Left cardiac atrium (tissue), 4 donors: ENCODE results near the gene ACTL6B. TPM values are rescaled to one million over a fixed set of nuclear protein-coding genes. Genes with fewer than 3 reads are reported as not detected.
"Not testable (repeated sequence)": the region's sequence is repeated elsewhere in the genome, so short reads cannot be mapped to it uniquely, and the experiment has no call there.

Experiments used
- ATAC-seq, 2 donors: fragments of 200-7000 bp; cut with Tn5 transposase; one replicate each; pipeline ENCODE4 v1.9.1; 2020; ENCODE audit warnings: mild to moderate bottlenecking in 2 of 2, moderate library complexity in 2 of 2
- DNase-seq: peaks from one replicate; pipeline ENCODE4 v3.0.0-alpha.2; 2020
- intact Hi-C, 2 donors: fragments of 100-400 bp; cut with DNase I; formaldehyde crosslinking; loops; one replicate each; pipeline versions ENCODE4 v1.14.1 to v1.15.1; 2022 to 2023
- total RNA-seq, 2 donors: library from RNA; stranded (reverse); fragmentation: NEBNext Ultra II Directional; extraction: Animal tissue kit (Norgen Biotek cat#: 25700); gene quantifications; one replicate each; pipeline ENCODE4 v1.2.1, GENCODE V29; 2021
- donor health status: DM: no; HTN: yes; CAD: no.
- donor health status: DM: no; HTN: yes; CAD: no; lungs with severe emphysema.
- donor health status: DM: yes; HTN: yes; CAD: no.
- donor health status: Dilated cardiomyopathy.

Gene ACTL6B
- total RNA-seq, 2 donors from 2014 or later = not detected

DNA sequence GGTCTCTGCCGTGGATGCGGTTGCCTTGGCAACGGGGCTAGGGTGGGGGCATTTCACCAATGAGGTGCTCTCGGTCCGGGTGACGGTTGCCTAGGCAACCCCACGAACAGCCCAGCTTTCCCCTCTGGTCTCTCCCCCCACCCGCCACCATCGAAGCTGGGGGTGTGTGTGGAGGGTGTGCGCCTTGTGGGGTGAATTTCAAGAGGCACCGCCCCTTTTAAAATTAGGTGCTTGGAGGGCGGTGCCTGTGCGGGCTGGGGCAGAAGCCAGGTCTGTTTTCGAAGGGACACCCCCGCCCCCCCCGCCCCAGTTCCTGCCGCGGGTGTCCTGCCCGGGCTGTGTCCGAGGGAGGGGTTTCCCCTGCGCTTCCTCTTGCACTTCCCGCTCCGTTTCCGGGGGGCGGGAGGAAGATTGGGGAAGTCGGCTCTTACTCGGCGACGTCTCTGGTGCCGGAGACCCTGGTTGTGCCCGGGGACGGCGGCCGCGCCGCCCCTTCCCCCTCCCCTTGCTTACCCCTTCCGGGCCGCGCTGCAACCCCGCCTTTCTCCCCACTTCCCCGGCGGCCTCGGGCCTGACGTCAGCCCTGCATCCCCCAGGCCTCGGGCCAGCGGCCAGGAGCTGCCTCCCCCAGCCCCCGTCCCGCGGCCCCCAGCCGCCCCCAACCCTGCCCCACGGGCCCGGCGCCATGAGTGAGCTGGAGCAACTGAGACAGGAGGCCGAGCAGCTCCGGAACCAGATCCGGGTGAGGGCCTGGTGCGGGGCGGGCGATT is 19.5 kb upstream of the ACTL6B start:
- intact Hi-C loops = loop anchor here in 1 of 2 donors (5.0 kb wide), 1 partner anchor 63 kb away; the partner anchor contains the start of gene MOSPD3
- peak; percentile 20 to 37 for ATAC-seq
- DNase-seq = peak; percentile 88

- DNase-seq = peak; percentile 34
Measured at GRCh38 chr7:100675105-100675451, 18.8 kb upstream of the ACTL6B start.

GRCh38 chr7:100674411-100675104 is 18.3 kb upstream of the ACTL6B start:
- ATAC-seq = peak in 1 of 2 donors; percentile 1
- intact Hi-C loops = loop anchor here in 1 of 2 donors (5.0 kb wide), 1 partner anchor 62 kb away; the partner anchor contains the start of gene MOSPD3
- DNase-seq = peak; percentile 41

More at GRCh38 chr7:100675105-100675451, 18.8 kb upstream of the ACTL6B start:
- ATAC-seq = peak in 1 of 2 donors; percentile 0
- intact Hi-C loops = loop anchor here in 1 of 2 donors (5.0 kb wide), 1 partner anchor 63 kb away; the partner anchor contains the start of gene MOSPD3

DNA sequence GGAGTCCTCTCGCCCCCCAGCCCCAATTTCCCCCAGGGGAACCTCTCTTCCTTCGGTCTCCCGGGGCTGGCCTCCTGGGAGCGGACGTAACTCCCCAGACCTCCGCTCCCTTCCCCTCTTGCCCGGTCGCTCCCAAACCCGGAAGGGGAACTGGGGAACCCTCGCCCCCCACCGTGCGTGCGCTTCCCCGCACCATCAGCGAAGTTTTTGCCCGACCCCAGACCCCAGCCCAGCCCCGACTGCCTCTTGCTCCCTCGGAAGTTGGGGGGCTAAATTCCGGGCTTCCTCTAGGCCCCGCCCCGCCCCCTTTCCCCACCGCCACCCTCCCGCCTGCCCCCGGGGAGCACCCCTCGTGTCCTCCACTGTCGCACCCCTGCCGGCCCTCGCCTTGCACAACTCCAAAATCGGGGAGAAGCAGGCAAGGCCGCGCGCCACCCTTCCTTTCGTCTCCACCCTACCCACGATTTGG is 17.7 kb upstream of the ACTL6B start:
- intact Hi-C loops = no loop called here
- DNase-seq = peak; percentile 58
- ATAC-seq = peak in 1 of 2 donors; percentile 2

DNA sequence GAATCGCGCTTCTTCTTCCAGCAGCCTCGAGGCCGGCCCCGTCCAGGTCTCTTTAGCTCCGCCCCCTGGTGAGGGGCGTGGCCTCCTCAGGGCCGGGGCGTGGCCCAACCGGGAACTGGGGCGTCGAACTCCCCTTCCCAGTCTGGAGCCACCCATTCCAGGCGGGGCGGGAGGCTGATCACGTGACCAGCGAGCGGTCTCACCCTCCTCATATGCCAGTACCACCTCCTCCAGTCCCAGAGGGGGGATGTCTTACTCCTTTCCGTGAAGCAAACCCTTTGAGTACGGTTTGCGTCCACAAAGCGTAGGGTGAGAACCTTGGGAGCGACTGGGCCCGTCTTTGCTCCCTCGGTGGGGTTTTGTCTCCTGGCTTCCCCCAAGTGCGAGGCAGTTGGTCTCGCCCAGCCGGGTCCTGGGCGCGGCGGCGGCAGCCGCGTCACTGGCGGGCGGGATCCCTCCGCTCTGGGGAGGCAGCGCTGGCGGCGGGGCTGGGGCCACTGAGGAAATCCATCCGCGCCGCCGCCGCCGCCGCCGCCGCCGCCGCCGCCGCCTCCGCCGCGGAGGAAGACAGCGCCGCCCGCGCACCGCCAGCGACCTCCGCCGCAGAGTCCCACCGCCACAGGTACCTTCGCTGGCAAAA is 17.2 kb upstream of the ACTL6B start, which contains the start of gene GNB2:
TSS of gene GNB2 (plus strand) at position 439 of the 640 bp plus-strand sequence. CDS start 2,526 bp downstream, outside the sequence.
- intact Hi-C loops = no loop called here
- ATAC-seq = peak; percentile 87 to 89
- peak; percentile 99 for DNase-seq

DNA sequence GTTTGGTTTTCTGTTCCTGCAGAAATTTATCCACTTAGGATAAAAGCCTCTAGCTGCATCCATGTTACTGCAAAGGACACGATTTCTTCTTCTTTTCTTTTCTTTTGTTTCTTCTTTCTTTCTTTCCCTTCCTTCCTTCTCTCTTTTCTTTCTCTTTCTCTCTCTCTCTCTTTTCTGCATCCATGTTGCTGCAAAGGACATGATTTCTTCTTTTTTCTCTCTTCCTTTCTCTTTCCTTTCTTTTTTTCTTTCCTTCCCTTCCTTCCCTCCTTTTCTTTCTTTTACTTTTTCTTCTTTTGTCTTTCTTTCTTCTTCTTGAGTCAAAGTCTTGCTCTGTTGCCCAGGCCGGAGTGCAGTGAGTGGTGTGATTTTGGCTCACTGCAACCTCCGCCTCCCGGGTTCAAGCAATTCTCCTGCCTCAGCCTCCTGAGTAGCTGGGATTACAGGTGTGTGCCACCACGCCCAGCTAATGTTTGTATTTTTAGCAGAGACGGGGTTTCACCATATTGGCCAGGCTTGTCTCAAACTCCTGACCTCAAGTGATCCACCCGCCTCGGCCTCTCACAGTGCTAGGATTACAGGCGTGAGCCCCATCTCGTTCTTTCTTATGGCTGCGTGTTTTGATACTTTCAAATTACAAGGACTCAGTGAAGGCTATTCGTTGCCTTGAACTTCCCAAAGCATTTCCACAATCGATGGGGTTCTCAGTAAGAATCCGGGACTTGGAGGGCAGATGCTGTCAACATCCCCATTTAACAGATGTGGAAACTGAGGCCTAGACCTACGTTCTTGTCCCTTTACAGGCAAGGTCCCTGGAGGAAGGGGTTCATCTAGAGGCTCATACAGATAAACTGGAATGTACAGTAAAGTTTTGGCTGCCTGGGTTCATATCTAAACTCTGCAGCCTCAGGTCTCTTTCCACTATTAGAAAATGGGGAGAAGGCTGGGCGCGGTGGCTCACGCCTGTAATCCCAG is 15.4 kb upstream of the ACTL6B start:
- DNase-seq (no peak), ATAC-seq (no peak)
- intact Hi-C loops = no loop called here

DNA sequence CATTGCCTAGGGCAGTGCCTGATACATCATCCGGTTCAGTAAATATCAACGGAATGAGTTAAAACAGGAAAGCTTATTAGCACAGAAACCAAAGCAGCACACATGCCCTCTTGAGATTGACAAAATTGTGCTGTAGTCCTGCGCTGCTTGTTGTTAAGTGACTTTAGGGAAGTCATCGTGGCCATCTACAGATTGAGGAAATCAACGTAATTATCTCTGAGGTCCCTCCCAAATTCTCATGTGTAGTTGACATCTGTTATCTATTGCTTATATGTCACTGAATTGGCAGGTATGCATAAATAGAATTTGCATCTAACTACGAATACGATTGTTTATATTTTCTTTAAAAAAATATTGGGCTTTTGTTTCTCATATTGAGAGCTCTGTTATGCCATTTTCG is 13.8 kb upstream of the ACTL6B start:
- intact Hi-C loops = no loop called here
- no peak for DNase-seq
- no peak for ATAC-seq

DNA sequence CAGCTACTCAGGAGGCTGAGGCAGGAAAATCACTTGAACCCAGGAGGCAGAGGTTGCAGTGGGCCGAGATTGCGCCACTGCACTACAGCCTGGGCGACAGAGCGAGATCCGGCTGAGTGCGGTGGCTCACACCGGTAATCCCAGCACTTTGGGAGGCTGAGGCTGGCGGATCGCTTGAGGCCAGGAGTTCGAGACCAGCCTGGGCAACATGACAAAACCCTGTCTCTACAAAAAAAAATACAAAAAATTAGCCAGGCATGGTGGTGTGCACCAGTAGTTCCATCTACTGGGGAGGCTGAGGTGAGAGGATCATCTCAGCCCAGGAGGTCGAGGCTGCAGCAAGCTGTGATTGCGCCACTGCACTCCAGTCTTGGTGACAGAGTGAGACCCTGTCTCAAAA is 12.9 kb upstream of the ACTL6B start:
- intact Hi-C loops, DNase-seq, ATAC-seq: not testable (repeated sequence)

DNA sequence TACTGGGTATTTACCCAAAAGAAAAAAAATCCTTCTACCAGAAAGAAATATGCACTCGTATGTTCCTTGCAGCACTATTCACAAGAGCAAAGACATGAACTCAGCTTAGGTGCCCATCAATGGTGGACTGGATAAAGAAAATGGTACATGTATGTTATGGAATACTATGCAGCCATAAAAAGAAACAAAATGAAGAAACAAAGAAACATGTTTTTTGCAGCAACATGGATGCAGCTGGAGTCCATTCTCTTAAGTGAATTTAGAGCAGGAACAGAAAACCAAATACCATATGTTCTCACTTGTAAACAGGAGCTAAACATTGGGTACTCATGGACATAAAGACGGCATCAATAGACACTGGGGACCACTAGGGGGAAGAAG is 11.8 kb upstream of the ACTL6B start:
- intact Hi-C loops = no loop called here
- ATAC-seq (no peak), DNase-seq (no peak)

DNA sequence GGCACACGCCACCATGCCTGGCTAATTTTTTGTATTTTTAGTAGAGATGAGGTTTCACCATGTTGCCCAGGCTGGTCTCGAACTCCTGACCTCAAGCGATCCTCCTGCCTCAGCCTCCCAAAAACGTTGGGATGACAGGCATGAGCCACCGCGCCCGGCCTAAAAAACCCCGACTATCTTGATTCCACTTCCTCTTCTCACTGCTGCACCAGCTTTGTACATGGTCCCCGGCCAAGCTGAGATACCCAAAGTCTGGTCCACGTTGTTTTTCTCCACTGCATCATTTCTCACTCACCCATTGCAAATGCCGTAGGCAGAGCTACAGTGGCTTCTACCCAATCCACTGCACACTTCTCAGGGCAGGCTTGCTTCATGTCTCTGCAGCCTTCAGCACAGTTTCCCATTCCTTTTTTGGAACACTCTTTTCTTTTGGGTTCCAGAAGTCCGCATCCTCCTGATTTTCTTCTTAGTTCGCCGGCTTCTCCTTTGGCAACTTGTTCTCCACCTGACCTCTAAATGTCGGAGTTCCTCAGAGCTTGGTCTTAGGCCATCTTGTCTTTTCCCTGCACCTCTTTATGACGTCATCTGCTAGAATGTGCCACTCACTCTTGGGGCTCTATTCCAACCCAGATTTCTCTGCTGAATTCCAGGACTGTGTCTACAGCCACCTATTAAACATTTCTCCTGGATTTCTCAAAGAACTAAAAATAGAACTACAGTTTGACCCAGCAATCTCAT is 11.3 kb upstream of the ACTL6B start:
- ATAC-seq (no peak), DNase-seq (no peak)
- intact Hi-C loops = no loop called here

DNA sequence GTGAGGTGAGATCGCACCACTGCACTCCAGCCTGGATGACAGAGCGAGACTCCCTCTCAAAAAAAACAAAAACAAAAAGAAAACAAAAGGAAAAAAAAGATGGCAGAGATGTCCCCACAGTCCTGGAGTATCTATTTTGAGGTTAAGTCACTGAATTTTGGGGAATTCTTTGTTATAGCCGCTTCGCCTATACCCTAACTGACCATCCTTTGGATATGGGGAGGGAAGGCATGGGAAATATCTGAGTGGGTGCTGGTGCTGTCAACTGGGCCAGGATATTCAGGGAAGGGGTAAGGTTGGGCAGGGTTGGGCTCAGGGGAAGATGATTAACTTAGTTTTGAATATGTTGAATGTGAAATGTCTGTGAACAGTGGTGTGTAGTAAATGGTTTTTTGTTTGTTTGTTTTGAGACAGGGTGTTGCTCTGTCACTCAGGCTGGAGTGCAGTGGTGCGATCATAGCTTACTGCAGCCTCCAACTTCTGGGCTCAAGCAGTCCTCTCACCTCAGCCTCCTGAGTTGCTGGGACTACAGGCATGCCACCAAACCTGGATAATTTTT is 9.0 kb upstream of the ACTL6B start:
- intact Hi-C loops = no loop called here
- ATAC-seq (no peak), DNase-seq (no peak)

DNA sequence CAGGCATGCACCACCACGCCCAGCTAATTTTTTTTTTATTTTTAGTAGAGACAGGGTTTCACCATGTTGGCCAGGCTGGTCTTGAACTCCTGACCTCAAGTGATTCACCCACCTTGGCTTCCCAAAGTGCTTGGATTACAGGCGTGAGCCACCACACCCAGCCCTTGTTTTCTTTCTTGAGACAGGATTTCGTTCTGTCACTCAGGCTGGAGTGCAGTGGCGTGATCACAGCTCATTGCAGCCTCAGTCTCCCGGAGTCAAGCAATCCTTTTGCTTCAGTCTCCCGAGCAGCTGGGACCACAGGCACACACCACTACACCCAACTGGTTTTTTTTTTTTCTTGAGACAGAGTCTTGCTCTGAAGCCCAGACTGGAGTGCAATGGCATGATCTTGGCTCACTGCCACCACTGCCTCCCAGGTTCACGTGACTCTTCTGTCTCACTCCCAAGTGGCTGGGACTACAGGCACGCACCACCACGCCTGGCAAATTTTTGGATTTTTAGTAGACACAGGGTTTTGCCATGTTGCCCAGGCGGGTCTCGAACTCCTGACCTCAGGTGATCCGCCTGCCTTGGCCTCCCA is 6.0 kb upstream of the ACTL6B start:
- DNase-seq, ATAC-seq, intact Hi-C loops: not testable (repeated sequence)

DNA sequence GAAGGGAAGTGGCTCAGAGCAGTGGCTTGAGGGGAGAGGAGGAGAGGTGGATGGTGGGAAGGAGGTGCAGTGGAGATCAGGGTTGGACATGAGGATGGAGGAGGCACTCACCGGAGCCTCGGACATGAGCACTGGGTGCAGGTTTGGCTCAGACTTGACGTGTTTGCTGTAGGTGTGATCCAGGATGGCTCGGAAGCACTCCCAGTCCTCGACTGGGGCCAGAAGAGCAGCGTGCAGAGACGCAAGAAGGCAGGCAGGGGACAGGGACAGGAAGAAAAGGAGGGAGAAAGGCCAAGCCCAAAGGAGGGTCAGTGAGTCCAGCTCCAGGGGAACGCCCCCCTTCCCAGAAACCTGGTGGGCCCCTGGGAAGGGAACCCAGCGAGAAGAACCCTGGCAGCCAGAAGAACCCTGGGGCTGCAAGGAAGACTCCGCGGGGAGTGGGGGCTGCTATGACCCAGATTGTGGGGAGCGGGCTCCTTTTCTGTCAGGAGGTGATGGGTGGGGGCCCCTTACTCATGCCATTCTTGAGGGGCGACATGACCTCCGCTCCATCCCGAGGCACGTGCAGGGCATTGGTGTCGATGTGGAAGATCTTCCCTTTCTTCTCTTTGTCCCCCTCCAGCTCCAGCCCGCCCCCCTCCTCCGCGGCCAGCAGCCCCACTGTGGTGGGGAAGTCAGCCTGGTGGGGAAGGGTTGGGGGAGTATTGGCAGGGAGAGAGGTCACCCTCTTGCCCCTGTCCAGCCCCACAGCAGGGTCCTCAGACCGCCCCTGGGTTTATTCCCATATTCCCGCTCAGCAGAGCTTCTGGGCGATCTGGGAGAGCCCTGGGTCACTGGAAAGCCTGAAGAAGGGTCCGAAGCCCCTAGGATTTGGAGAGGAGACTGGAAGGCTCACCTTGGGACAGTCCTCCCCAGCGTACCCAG is 1.1 kb downstream of the ACTL6B start:
- intact Hi-C loops = no loop called here
- DNase-seq (no peak), ATAC-seq (no peak)

DNA sequence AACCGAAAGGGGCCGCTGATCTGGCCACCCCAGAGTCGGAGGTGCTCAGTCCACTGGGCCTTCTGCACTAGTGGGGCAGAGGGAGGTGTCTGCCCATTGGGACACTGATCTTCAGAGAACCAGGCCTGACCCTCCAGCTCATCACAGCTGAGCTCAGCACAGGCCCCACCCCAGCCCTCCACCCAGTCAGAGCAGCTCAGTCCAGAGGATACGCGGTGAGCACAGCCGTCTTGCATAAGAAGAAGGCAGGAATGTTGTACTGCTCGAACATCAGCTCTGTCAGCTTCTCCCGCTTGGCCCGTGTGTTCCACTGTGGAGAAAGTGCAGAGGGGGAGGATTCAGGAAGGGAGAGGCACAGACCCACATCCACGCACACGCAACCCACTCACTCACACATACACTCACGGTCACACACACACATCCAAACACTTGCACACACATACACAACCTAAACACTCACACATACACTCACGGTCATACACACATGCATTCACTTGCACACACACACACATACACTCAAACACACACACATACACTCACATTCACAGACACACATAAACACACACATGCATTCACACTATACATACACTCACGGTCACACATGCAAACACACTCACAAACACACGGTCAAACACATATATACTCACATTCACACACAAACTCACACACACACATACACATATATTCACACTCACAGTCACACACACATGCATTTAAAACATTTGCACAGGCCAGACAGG is 6.3 kb downstream of the ACTL6B start:
- intact Hi-C loops = no loop called here
- DNase-seq (no peak), ATAC-seq (no peak)

- no peak for DNase-seq
- peak in 1 of 2 donors; percentile 29 for ATAC-seq
- intact Hi-C loops = no loop called here
Measured at GRCh38 chr7:100642534-100642907, 13.7 kb downstream of the ACTL6B start.
